MCF 10A (cell line): ENCODE measurements around the gene KCNK10. TPM values are rescaled to one million over a fixed set of nuclear protein-coding genes. Genes with fewer than 3 reads are reported as not detected.

Source experiments
- BruUV-seq: library from RNA; stranded (reverse); fragments of 400-500 nt; replicated peaks from 2 replicates; lab custom pipeline; 2021; lab: Mats Ljungman, UMichigan
- CTCF ChIA-PET: fragments of 300-600 bp; sonication (Branson Sonifier 250); formaldehyde crosslinking; extraction: SDS; loops from one replicate; lab custom pipeline; 2021; ENCODE audit warnings: antibody characterized with exemption, inconsistent platforms; lab: Yijun Ruan, JAX
- POLR2A ChIA-PET: fragments of 300-600, 350-650 bp; sonication (Branson Sonifier 250); formaldehyde crosslinking; extraction: SDS; loops from one replicate; lab custom pipeline; 2020; ENCODE audit warnings: antibody characterized with exemption, inconsistent platforms; lab: Yijun Ruan, JAX
- DNase-seq: peaks from one replicate; pipeline ENCODE4 v3.0.0-alpha.2; 2018; ENCODE audit not compliant: unreplicated experiment
- H3K27ac Mint-ChIP-seq: one replicate; pipeline ENCODE4 v1.8.0; 2022; ENCODE audit warnings: mild to moderate bottlenecking, low read depth, mixed read lengths; ENCODE audit not compliant: unreplicated experiment
- H3K27me3 Mint-ChIP-seq: one replicate; pipeline ENCODE4 v1.8.0; 2022; ENCODE audit warnings: mixed read lengths; ENCODE audit not compliant: insufficient read depth, unreplicated experiment
- H3K36me3 Mint-ChIP-seq: one replicate; pipeline ENCODE4 v1.8.0; 2022; ENCODE audit warnings: mild to moderate bottlenecking, moderate library complexity, mixed read lengths; ENCODE audit not compliant: insufficient read depth, unreplicated experiment
- H3K4me1 Mint-ChIP-seq: one replicate; pipeline ENCODE4 v1.8.0; 2022; ENCODE audit warnings: mixed read lengths; ENCODE audit not compliant: insufficient read depth, unreplicated experiment
- H3K4me3 Mint-ChIP-seq: one replicate; pipeline ENCODE4 v1.8.0; 2022; ENCODE audit warnings: mild to moderate bottlenecking, moderate library complexity, mixed read lengths; ENCODE audit not compliant: unreplicated experiment
- H3K9me3 Mint-ChIP-seq: one replicate; pipeline ENCODE4 v1.8.0; 2022; ENCODE audit warnings: mixed read lengths; ENCODE audit not compliant: unreplicated experiment
- intact Hi-C: fragments of 100-400 bp; cut with micrococcal nuclease; formaldehyde crosslinking; loops from 2 replicates; pipeline ENCODE4 v1.14.1; 2022
- total RNA-seq: library from RNA; stranded (reverse); gene quantifications from 2 replicates; pipeline ENCODE4 v1.2.3, GENCODE V29; 2022
- TF ChIP-seq, protein P1 (sequence below): fragments of 200-600 bp; IDR thresholded peaks from one replicate; pipeline ENCODE4 v1.8.0; 2022; ENCODE audit warnings: antibody characterized with exemption, mild to moderate bottlenecking; ENCODE audit not compliant: unreplicated experiment

KCNK10 gene
- total RNA-seq, 1 experiment from 2014 or later, result not detected

DNA sequence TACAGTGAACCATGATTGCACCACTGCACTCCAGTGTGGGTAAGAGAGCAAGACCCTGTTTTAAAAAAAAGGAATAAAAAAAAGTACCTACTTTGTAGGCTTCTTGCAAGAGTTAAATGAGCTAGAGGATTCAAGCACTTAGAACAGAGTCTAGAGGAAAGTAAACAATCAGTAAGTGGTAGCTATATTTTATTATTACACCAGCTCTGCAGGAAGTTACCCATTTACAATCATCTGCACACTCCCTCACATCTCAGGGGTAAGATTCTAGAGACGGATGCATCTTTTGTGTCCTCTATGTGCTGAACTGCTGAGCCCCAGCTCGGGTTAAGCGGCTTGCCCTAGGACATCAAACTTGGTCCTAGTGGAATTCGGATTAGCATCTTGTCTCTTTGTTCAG is 67.3 kb downstream of the KCNK10 start:
- peaks cover 24% of the 10 kb centered on the region for H3K27me3 Mint-ChIP-seq
- no peaks in the 10 kb centered on the region for H3K36me3 Mint-ChIP-seq
- BruUV-seq, result no TSS peak
- H3K4me3 Mint-ChIP-seq, result no peak overlapping the region
- ChIA-PET CTCF (interaction anchor here (0.7 kb wide), 1 partner anchor 119 kb away, joined by 3 read pairs; no protein-coding TSS in a partner anchor), POLR2A (no interaction called here)
- DNase-seq, result no peak
- H3K4me1 Mint-ChIP-seq, result no peaks in the 10 kb centered on the region
- no peak overlapping the region for H3K27ac Mint-ChIP-seq
- TF ChIP-seq, protein P1, sequence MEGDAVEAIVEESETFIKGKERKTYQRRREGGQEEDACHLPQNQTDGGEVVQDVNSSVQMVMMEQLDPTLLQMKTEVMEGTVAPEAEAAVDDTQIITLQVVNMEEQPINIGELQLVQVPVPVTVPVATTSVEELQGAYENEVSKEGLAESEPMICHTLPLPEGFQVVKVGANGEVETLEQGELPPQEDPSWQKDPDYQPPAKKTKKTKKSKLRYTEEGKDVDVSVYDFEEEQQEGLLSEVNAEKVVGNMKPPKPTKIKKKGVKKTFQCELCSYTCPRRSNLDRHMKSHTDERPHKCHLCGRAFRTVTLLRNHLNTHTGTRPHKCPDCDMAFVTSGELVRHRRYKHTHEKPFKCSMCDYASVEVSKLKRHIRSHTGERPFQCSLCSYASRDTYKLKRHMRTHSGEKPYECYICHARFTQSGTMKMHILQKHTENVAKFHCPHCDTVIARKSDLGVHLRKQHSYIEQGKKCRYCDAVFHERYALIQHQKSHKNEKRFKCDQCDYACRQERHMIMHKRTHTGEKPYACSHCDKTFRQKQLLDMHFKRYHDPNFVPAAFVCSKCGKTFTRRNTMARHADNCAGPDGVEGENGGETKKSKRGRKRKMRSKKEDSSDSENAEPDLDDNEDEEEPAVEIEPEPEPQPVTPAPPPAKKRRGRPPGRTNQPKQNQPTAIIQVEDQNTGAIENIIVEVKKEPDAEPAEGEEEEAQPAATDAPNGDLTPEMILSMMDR, result no peak
- H3K9me3 Mint-ChIP-seq, result no peaks in the 10 kb centered on the region
- intact Hi-C loops, result no loop called here

DNA sequence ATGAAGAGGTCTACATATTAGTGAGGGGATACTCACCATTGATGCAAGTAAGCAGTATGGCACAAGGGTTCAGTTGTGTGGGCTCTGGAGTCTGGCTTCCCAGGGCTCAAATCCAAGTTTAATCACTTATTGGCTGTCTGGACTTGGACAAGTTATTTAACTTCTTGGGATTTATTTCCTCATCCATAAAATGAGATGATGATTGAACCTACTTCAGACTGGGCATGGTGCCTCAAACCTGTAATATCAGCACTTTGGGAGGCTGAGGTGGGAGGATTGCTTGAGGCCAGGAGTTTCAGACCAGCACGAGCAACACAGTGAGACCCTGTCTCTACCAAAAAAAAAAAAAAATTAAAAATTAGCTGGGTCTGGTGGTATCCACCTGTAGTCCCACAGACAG is 67.9 kb downstream of the KCNK10 start:
- ChIA-PET CTCF (interaction anchor here (0.7 kb wide), 1 partner anchor 119 kb away, joined by 3 read pairs; no protein-coding TSS in a partner anchor), POLR2A (no interaction called here)
- no peaks in the 10 kb centered on the region for H3K4me1 Mint-ChIP-seq
- peaks cover 24% of the 10 kb centered on the region for H3K27me3 Mint-ChIP-seq
- DNase-seq, result no peak
- H3K4me3 Mint-ChIP-seq, result no peak overlapping the region
- no peaks in the 10 kb centered on the region for H3K36me3 Mint-ChIP-seq
- no TSS peak for BruUV-seq
- intact Hi-C loops, result no loop called here
- no peaks in the 10 kb centered on the region for H3K9me3 Mint-ChIP-seq
- TF ChIP-seq, protein P1, result no peak
- H3K27ac Mint-ChIP-seq, result no peak overlapping the region

DNA sequence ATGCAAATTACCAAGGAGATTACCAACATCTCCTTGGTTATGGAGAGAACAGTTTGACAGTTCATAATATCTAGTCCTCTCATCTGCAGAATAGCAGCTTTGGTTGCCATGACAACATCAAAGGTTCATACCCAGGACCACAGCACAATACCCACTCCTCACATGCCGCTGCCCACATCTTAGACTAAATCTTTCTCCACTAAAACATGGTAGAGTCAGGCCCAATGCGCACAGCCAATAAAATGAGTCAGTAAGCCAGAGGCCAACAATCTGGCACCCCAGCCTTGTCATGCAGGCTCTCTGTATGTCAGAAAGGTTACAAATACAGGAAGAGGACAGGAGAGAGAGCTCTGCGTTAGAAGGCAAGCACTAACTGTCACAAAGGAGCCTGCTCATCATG is 70.6 kb downstream of the KCNK10 start:
- no peak overlapping the region for H3K27ac Mint-ChIP-seq
- BruUV-seq, result no TSS peak
- intact Hi-C loops, result no loop called here
- CTCF ChIA-PET, result interaction anchor here (0.9 to 1.0 kb wide), 2 partner anchors 8 to 63 kb away, joined by 3 to 5 read pairs; no protein-coding TSS in a partner anchor
- TF ChIP-seq, protein P1, result no peak
- no peak for DNase-seq
- H3K4me3 Mint-ChIP-seq, result no peak overlapping the region
- no peaks in the 10 kb centered on the region for H3K36me3 Mint-ChIP-seq
- POLR2A ChIA-PET, result no interaction called here
- no peaks in the 10 kb centered on the region for H3K9me3 Mint-ChIP-seq
- no peaks in the 10 kb centered on the region for H3K4me1 Mint-ChIP-seq
- peaks cover 13% of the 10 kb centered on the region for H3K27me3 Mint-ChIP-seq

DNA sequence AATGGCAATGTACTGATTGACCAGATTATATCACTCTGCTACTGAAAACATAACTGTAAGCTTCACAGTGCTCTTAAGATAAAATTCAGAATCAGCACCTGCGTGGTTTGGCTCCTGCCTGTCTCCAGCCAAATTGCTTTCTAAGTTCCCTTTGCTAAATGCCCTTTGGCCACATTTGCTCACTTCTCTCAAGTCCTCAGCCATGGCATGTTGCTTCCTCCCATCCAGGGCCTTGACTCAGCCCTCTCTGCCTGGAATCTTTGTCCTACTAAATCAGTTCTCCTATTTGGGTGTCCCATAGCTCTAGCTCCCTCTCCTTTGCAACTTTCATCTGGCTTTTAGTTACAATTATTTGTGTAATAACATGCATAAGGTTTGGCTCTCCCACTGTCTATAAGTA is 71.4 kb downstream of the KCNK10 start:
- Mint-ChIP-seq H3K4me1 (no peaks in the 10 kb centered on the region), H3K4me3 (no peak overlapping the region), H3K9me3 (no peaks in the 10 kb centered on the region), H3K27me3 (peaks cover 5% of the 10 kb centered on the region), H3K36me3 (no peaks in the 10 kb centered on the region), H3K27ac (no peak overlapping the region)
- ChIA-PET POLR2A (no interaction called here), CTCF (interaction anchor here (0.6 to 1.0 kb wide), 3 partner anchors 62 to 313 kb away, joined by 3 to 5 read pairs (median 3); no protein-coding TSS in a partner anchor)
- no peak for DNase-seq
- BruUV-seq, result no TSS peak
- TF ChIP-seq, protein P1, result no peak
- intact Hi-C loops, result no loop called here
